GM12878 (cell line): Measurements from ENCODE around the gene CNR2. TPM values are rescaled to one million over a fixed set of nuclear protein-coding genes. Genes with fewer than 3 reads are reported as not detected.

Source experiments
- ATAC-seq: fragments of 200-7000 bp; cut with Tn5 transposase; 3 replicates; pipeline ENCODE4 v1.9.1; 2020; ENCODE audit warnings: mild to moderate bottlenecking, moderate library complexity
- BruUV-seq: library from RNA; stranded (reverse); fragments of 400-500 nt; replicated peaks from 2 replicates; lab custom pipeline; 2021; lab: Mats Ljungman, UMichigan
- CTCF ChIA-PET: fragments of 300-600 bp; sonication (Branson Sonifier 250); formaldehyde crosslinking; extraction: SDS; loops from one replicate; lab custom pipeline; 2021; ENCODE audit warnings: inconsistent platforms; lab: Yijun Ruan, JAX
- POLR2A ChIA-PET: fragments of 350-600 bp; formaldehyde crosslinking; extraction: SDS; loops from one replicate; lab custom pipeline; 2021; ENCODE audit warnings: inconsistent platforms; lab: Charles Lee
- RAD21 ChIA-PET: fragments of 300-600 bp; sonication (Branson Sonifier 250); formaldehyde crosslinking; loops from one replicate; lab custom pipeline; 2023; ENCODE audit warnings: antibody characterized with exemption; ENCODE audit not compliant: unreplicated experiment; lab: Charles Lee
- SMC1A ChIA-PET: fragments of 300-600 bp; sonication (Branson Sonifier 250); formaldehyde crosslinking; loops from one replicate; lab custom pipeline; 2023; ENCODE audit not compliant: unreplicated experiment, uncharacterized antibody; lab: Charles Lee
- DNase-seq: peaks from one replicate; pipeline ENCODE4 v3.0.0-alpha.2; 2011; ENCODE audit warnings: low read depth, low spot score
- FAIRE-seq: peaks from 3 replicates; lab custom pipeline; 2011; peaks lifted over from hg19 to GRCh38; lab: Jason Lieb, UNC
- H2AFZ ChIP-seq: 2 replicates; pipeline ENCODE4 v1.6.0; 2011; ENCODE audit warnings: low read depth, low read length, control low read depth; ENCODE audit not compliant: control insufficient read depth
- H3K27ac ChIP-seq: 2 replicates; pipeline ENCODE4 v1.5.1; 2011; ENCODE audit warnings: control low read depth; ENCODE audit not compliant: control insufficient read depth, insufficient read depth
- H3K27me3 ChIP-seq, 2 experiments: replicated peaks in 1 of 2; 2 replicates each; pipeline versions ENCODE4 v1.6.0 to v1.6.1; 2011; ENCODE audit warnings: low read length in 1 of 2; ENCODE audit not compliant: control insufficient read depth in 2 of 2, insufficient read depth in 2 of 2
- H3K36me3 ChIP-seq, 2 experiments: 2 replicates each; pipeline ENCODE4 v1.5.1; 2011; ENCODE audit warnings: low read length in 1 of 2; ENCODE audit not compliant: control insufficient read depth in 2 of 2, insufficient read depth in 2 of 2
- H3K4me1 ChIP-seq: 2 replicates; pipeline ENCODE4 v1.6.1; 2011; ENCODE audit warnings: mild to moderate bottlenecking, low read length, moderate library complexity, mixed read lengths; ENCODE audit not compliant: control insufficient read depth, insufficient read depth
- H3K4me2 ChIP-seq: 2 replicates; pipeline ENCODE4 v1.6.0; 2011; ENCODE audit warnings: control low read depth; ENCODE audit not compliant: control insufficient read depth, insufficient read depth
- H3K4me3 ChIP-seq: fragments of 200-600 bp; sonication (generic); 2 replicates; pipeline ENCODE4 v1.5.1; 2016
- H3K79me2 ChIP-seq: 2 replicates; pipeline ENCODE4 v1.6.0; 2011; ENCODE audit warnings: low read length; ENCODE audit not compliant: control insufficient read depth, insufficient read depth
- H3K9ac ChIP-seq: 2 replicates; pipeline ENCODE4 v1.8.0; 2011; ENCODE audit warnings: low read length, control low read depth, mixed read lengths; ENCODE audit not compliant: control insufficient read depth, insufficient read depth
- H3K9me3 ChIP-seq: replicated peaks from 3 replicates; pipeline ENCODE4 v1.5.1; 2011; ENCODE audit warnings: mild to moderate bottlenecking, low read length; ENCODE audit not compliant: control insufficient read depth, insufficient read depth
- H4K20me1 ChIP-seq: 2 replicates; pipeline ENCODE4 v1.6.0; 2011; ENCODE audit not compliant: control insufficient read depth, insufficient read depth
- CREB1 ChIP-seq: IDR thresholded peaks from 2 replicates; pipeline ENCODE4 v1.6.1; 2012; ENCODE audit warnings: low read depth, mild to moderate bottlenecking, inconsistent platforms
- WGBS: methylation state at CpG from one replicate; pipeline ENCODE4 v1.1.6; 2016; ENCODE audit warnings: low lambda C conversion rate; ENCODE audit not compliant: insufficient replicate concordance, insufficient coverage; ENCODE audit errors: missing lambda C conversion rate; 5-methylcytosine and 5-hydroxymethylcytosine counted together
- in situ Hi-C: fragments of 300-500 bp; cut with MboI; formaldehyde crosslinking; loops from 9 replicates; pipeline ENCODE4 v1.14.3; 2018; ENCODE audit warnings: mixed read lengths
- intact Hi-C: fragments of 100-400 bp; cut with micrococcal nuclease; formaldehyde crosslinking; loops from one replicate; pipeline ENCODE4 v1.14.2; 2022; ENCODE audit not compliant: unreplicated experiment
- polyA plus RNA-seq, 11 experiments: library from polyadenylated mRNA; depleted of rRNA in 4 of 11; unstranded in 6 of 11; stranded (reverse) in 5 of 11; fragments of >200 nt; fragmentation: Nextera tagmentation in 4 of 11; fragmentation: Illumina TruSeq in 1 of 11; extraction: Ambion mirVana in 4 of 11; extraction: Trizol in 1 of 11; gene quantifications; 1 replicate in 1 of 11; 2 replicates in 10 of 11; pipeline versions ENCODE4 v1.2.1 to v1.2.3, GENCODE V29; 2011 to 2016; ENCODE audit warnings: inconsistent platforms in 2 of 11, missing spikeins in 2 of 11, low read depth in 1 of 11
- total RNA-seq, 4 experiments: library from RNA; depleted of rRNA in 3 of 4; stranded (reverse); fragments of >200 nt in 3 of 4; fragmentation: Illumina TruSeq in 1 of 4; extraction: Trizol in 1 of 4; gene quantifications; 2 replicates each; pipeline versions ENCODE4 v1.2.1 to v1.2.3, GENCODE V29; 2013 to 2021
- TF ChIP-seq, protein P1 (sequence below): fragments of 450-650 bp; formaldehyde crosslinking; IDR thresholded peaks from 2 replicates; pipeline ENCODE4 v1.4.0; 2020; ENCODE audit warnings: mild to moderate bottlenecking, moderate library complexity

The CNR2 gene
- total and polyA plus RNA-seq, 10 of the 15 experiments (the other 5 are each of a cell fraction or from before 2014, with no cell fraction given): 0.46 to 19.8 (median 12.2) TPM

- ChIA-PET POLR2A (interaction anchor here (1.4 kb wide), 1 partner anchor 115 kb away, joined by 4 read pairs; no protein-coding TSS in a partner anchor), CTCF (interaction anchor here (0.6 to 3.9 kb wide), 8 partner anchors 14 to 159 kb away, joined by 3 to 21 read pairs (median 4); no protein-coding TSS in a partner anchor), RAD21 (interaction anchor here (1.0 to 1.5 kb wide), 3 partner anchors 58 to 121 kb away, joined by 3 to 4 read pairs (median 3); no protein-coding TSS in a partner anchor)
- DNase-seq (no peak), ATAC-seq (peak; percentile 23; the same call in 2 of the 3 replicates)
- intact Hi-C loops: no loop called here
- H4K20me1 ChIP-seq: no peaks in the 10 kb centered on the region
- no peaks in the 10 kb centered on the region for H3K36me3 ChIP-seq
- no peak overlapping the region for H3K9ac ChIP-seq
- TF ChIP-seq, protein P1, sequence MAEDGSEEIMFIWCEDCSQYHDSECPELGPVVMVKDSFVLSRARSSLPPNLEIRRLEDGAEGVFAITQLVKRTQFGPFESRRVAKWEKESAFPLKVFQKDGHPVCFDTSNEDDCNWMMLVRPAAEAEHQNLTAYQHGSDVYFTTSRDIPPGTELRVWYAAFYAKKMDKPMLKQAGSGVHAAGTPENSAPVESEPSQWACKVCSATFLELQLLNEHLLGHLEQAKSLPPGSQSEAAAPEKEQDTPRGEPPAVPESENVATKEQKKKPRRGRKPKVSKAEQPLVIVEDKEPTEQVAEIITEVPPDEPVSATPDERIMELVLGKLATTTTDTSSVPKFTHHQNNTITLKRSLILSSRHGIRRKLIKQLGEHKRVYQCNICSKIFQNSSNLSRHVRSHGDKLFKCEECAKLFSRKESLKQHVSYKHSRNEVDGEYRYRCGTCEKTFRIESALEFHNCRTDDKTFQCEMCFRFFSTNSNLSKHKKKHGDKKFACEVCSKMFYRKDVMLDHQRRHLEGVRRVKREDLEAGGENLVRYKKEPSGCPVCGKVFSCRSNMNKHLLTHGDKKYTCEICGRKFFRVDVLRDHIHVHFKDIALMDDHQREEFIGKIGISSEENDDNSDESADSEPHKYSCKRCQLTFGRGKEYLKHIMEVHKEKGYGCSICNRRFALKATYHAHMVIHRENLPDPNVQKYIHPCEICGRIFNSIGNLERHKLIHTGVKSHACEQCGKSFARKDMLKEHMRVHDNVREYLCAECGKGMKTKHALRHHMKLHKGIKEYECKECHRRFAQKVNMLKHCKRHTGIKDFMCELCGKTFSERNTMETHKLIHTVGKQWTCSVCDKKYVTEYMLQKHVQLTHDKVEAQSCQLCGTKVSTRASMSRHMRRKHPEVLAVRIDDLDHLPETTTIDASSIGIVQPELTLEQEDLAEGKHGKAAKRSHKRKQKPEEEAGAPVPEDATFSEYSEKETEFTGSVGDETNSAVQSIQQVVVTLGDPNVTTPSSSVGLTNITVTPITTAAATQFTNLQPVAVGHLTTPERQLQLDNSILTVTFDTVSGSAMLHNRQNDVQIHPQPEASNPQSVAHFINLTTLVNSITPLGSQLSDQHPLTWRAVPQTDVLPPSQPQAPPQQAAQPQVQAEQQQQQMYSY (CRISPR knock-in tag): no peak
- TF ChIP-seq CREB1: 0 out of 2 replicates have a peak, but pooled peaks have one; percentile 46
- TF ChIP-seq, all 136 proteins: peak for 1
- Histone ChIP-seq H3K9me3 (no peaks in the 10 kb centered on the region), H3K4me2 (peak overlapping the region; percentile 51), H3K27me3 (no peaks in the 10 kb centered on the region), H3K4me3 (peak overlapping the region; percentile 9; the same call in 1 of the 2 replicates), H2AFZ (peak overlapping the region; percentile 56), H3K27ac (no peak overlapping the region), H3K4me1 (peaks cover 14% of the 10 kb centered on the region), H3K79me2 (no peaks in the 10 kb centered on the region)
- in situ Hi-C loops: no loop called here
- SMC1A ChIA-PET: interaction anchor here (0.8 to 2.4 kb wide), 8 partner anchors 8 to 159 kb away, joined by 3 to 8 read pairs (median 3); no protein-coding TSS in a partner anchor
- no peak for FAIRE-seq
- WGBS: 27% methylated on average over 11 of the region's 11 CpGs
- no TSS peak for BruUV-seq
Observed at GRCh38 chr1:23930861-23931490, 17.8 kb upstream of the CNR2 start.
